Left ventricle myocardium inferior (tissue), 1 donor: ENCODE data around the gene TRIM40. TPM values are rescaled to one million over a fixed set of nuclear protein-coding genes. Genes with fewer than 3 reads are reported as not detected.
A peak's percentile ranks its signal among the peaks of the same experiment; 100 is the strongest.

Source experiments
- DNase-seq: peaks from one replicate; pipeline ENCODE4 v3.0.0-alpha.2; 2020
- H3K27ac ChIP-seq: fragments of 200-600 bp; replicated peaks from 2 replicates; pipeline ENCODE4 v1.8.0; 2021
- H3K27me3 ChIP-seq: fragments of 200-600 bp; 2 replicates; pipeline ENCODE4 v1.8.0; 2021; ENCODE audit warnings: low read depth
- H3K36me3 ChIP-seq: fragments of 200-600 bp; 2 replicates; pipeline ENCODE4 v1.8.0; 2021
- H3K4me1 ChIP-seq: fragments of 200-600 bp; 2 replicates; pipeline ENCODE4 v1.8.0; 2021
- H3K4me3 ChIP-seq: fragments of 200-600 bp; 2 replicates; pipeline ENCODE4 v1.8.0; 2021; ENCODE audit warnings: mild to moderate bottlenecking, moderate library complexity
- H3K9me3 ChIP-seq: fragments of 200-600 bp; replicated peaks from 2 replicates; pipeline ENCODE4 v1.8.0; 2021
- intact Hi-C: fragments of 100-400 bp; cut with micrococcal nuclease; formaldehyde crosslinking; loops from one replicate; pipeline ENCODE4 v1.11.0; 2022
- total RNA-seq: library from RNA; stranded (reverse); fragmentation: NEBNext Ultra II Directional; extraction: Animal tissue kit (Norgen Biotek cat#: 25700); gene quantifications from one replicate; pipeline ENCODE4 v1.2.1, GENCODE V29; 2021
- TF ChIP-seq, protein P1 (sequence below): fragments of 200-600 bp; IDR thresholded peaks from 2 replicates; pipeline ENCODE4 v1.8.0; 2021; ENCODE audit warnings: antibody characterized with exemption, mild to moderate bottlenecking, borderline replicate concordance
- donor health status: DM: no; HTN: yes; CAD: no; lungs with severe emphysema.

The TRIM40 gene
- total RNA-seq, 1 donor from 2014 or later, result not detected

DNA sequence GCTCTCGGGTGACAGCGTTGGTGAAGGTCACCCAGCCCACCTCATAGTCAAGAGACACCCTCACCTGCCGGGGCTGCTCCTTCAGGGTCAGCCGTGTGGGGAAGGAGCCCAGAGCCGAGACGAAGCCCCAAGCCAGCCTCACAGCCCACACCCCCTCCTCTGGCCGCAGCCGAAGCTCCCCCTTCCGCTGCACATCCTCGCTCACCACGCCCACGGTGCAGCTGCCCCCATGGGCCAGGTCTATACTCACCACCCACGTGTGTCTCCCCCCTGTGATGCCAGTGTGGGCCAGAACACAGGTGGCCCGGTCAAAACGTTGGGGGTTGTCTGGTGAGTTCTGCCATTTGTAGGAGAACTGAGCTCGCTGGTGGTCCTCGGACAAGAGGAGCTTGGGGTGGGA lies 18.1 kb downstream of the TRIM40 start:
- peaks cover 25% of the 10 kb centered on the region for H3K4me1 ChIP-seq
- no peaks in the 10 kb centered on the region for H3K9me3 ChIP-seq
- H3K36me3 ChIP-seq, result no peaks in the 10 kb centered on the region
- TF ChIP-seq, protein P1, sequence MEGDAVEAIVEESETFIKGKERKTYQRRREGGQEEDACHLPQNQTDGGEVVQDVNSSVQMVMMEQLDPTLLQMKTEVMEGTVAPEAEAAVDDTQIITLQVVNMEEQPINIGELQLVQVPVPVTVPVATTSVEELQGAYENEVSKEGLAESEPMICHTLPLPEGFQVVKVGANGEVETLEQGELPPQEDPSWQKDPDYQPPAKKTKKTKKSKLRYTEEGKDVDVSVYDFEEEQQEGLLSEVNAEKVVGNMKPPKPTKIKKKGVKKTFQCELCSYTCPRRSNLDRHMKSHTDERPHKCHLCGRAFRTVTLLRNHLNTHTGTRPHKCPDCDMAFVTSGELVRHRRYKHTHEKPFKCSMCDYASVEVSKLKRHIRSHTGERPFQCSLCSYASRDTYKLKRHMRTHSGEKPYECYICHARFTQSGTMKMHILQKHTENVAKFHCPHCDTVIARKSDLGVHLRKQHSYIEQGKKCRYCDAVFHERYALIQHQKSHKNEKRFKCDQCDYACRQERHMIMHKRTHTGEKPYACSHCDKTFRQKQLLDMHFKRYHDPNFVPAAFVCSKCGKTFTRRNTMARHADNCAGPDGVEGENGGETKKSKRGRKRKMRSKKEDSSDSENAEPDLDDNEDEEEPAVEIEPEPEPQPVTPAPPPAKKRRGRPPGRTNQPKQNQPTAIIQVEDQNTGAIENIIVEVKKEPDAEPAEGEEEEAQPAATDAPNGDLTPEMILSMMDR, result no peak
- no peak overlapping the region for H3K4me3 ChIP-seq
- peaks cover 42% of the 10 kb centered on the region for H3K27me3 ChIP-seq
- intact Hi-C loops, result no loop called here
- no peak overlapping the region for H3K27ac ChIP-seq
- no peak for DNase-seq

DNA sequence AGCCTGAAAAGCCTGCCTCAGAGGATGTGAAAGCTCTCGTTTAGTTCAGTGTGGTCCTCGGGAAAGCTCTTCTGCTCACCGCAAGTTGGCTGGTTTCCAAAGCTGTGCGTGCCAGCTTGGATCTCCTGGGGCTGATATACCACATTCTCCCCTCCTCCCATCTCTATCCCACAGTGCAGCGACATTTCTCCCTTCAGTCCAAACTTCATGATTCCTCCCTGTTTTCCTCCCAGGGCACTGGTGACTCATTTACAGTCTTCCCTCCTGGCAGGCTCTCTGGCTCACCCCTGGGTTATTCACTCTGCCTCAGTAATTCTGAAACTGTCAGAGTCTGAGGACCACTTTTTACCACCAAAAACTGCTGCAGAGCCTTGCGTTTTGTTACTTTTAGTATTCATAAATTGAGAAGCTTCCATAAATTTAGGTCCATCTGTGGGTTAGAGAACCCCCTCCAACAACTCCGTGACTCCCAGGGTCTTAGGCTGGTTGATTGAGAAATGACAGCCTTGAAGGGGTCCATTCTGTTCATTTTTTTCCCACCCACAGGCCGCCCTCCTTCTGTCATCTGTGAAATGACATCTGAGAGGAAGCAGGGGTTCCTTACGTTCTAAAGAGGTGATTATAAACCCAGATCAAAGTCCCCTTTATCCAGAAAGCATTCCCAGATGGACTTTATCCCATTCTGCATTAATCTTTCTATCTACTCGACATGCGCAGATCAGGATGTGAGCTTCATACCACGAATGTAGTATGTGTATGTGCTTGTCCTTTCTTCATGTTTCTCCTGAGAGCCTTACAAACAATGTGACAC lies 19.0 kb downstream of the TRIM40 start:
- Histone ChIP-seq H3K36me3 (no peaks in the 10 kb centered on the region), H3K4me1 (peaks cover 25% of the 10 kb centered on the region), H3K27ac (no peak overlapping the region), H3K9me3 (no peaks in the 10 kb centered on the region), H3K27me3 (peaks cover 43% of the 10 kb centered on the region), H3K4me3 (no peak overlapping the region)
- DNase-seq, result no peak
- intact Hi-C loops, result no loop called here
- TF ChIP-seq, protein P1, result no peak

DNA sequence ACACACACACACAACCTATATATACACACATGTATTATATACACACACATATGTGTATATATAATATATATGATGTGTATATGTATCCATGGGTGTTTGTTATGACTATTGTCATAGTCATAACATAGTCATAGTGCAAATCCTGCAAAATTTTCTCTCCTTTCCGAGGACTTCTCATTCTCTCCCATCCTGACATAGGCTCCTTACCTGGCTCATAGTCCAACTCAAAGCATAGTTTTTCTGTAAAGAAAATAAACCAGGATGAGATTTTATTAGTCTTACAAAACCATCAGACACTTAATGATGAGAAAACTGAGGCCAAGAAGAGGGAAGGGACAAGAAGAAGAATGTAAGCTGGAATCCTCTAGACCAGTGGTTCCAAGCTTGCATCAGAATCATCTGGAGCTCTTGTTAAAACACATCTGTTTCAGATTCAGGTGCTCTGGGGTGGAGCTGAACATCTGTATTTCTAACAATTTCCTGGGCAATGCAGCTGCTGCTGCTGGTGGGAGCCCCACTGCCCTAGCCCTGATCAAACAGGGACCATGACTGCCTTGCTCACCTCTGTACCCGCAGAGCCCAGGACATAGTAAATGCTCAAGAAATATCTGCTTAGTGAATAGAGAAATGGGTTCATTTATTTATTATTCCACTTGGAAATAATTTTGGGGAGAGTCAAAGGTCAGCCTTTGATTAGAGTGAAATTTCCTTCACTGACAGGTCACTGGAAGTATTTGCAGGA lies 19.8 kb downstream of the TRIM40 start:
- H3K27me3 ChIP-seq, result peaks cover 37% of the 10 kb centered on the region
- H3K4me1 ChIP-seq, result peaks cover 25% of the 10 kb centered on the region
- TF ChIP-seq, protein P1, result no peak
- no peak for DNase-seq
- no peaks in the 10 kb centered on the region for H3K36me3 ChIP-seq
- H3K4me3 ChIP-seq, result no peak overlapping the region
- no peaks in the 10 kb centered on the region for H3K9me3 ChIP-seq
- H3K27ac ChIP-seq, result peak overlapping the region; percentile 30
- intact Hi-C loops, result no loop called here

DNA sequence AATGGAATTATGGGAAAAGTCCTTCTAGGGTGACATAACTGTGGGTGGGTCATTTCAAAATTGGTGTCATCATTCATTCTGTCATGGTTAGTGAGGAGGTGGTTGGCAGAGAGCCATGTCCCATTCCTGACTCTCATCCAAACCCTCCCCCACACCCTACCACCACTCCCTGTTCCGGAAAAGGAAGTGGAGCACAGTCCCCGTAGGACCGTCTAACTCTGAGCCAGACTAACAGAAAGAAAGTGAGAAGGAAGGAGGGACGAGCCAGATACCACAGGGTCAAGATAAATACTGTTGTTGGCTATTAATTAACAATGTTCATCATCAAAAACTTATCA lies 20.3 kb downstream of the TRIM40 start:
- DNase-seq, result peak; percentile 39
- Histone ChIP-seq H3K27ac (peak overlapping the region; percentile 2), H3K4me3 (no peak overlapping the region)

DNA sequence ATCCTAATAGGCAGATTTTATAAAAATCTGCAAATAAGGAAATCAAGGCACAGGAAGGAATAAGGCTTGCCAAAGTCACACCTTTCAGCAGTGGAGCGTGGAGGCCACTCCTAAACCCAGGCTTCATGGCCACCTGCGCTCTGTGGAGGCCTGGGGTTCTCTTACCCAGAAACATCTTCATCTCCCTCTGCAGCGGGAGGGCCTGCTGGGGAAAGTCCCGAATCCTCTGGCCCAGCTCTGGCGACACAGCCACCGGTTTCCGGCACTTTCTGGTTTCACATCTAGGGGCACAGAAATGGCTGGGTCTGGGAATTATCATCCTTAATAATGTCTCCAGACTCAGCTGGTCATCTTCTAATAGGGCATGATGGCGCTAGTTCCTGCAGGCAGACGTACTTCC lies 20.8 kb downstream of the TRIM40 start:
- H3K36me3 ChIP-seq, result no peaks in the 10 kb centered on the region
- peaks cover 35% of the 10 kb centered on the region for H3K27me3 ChIP-seq
- intact Hi-C loops, result no loop called here
- peak overlapping the region; percentile 2 for H3K27ac ChIP-seq
- TF ChIP-seq, protein P1, result no peak
- H3K4me3 ChIP-seq, result no peak overlapping the region
- no peak for DNase-seq
- H3K4me1 ChIP-seq, result peaks cover 25% of the 10 kb centered on the region
- no peaks in the 10 kb centered on the region for H3K9me3 ChIP-seq

More for the DNA sequence above, 20.3 kb downstream of the TRIM40 start:
- H3K9me3 ChIP-seq, result no peaks in the 10 kb centered on the region
- intact Hi-C loops, result no loop called here
- no peaks in the 10 kb centered on the region for H3K36me3 ChIP-seq
- TF ChIP-seq, protein P1, result no peak
- peaks cover 35% of the 10 kb centered on the region for H3K27me3 ChIP-seq
- H3K4me1 ChIP-seq, result peaks cover 25% of the 10 kb centered on the region
